Hypothalamus (tissue), 51 donors: ENCODE measurements around the gene ACBD7.

Experiments
- DNase-seq, 51 donors: peaks; one replicate each; lab custom pipeline; 2025; lab: John Stamatoyannopoulos, UW

The ACBD7 gene

GRCh38 chr10:15027741-15028140, 60.8 kb downstream of the ACBD7 start:
- no peak for DNase-seq
